ENCODE data around the gene SNAI1. TPM values are rescaled to one million over a fixed set of nuclear protein-coding genes. Genes with fewer than 3 reads are reported as not detected.

The SNAI1 gene
- total RNA-seq, 3 donors from 2014 or later (not counting 1 experiment from before 2014, with no cell fraction given) = 1.5 to 2.4 (median 2.1) TPM

GRCh38 chr20:49966861-49967260 is 15.9 kb upstream of the SNAI1 start:
- Histone ChIP-seq H3K4me3 (ENCODE audit: low read length) (no peak overlapping the region), H3K4me1 (ENCODE audit: control insufficient read depth, insufficient read depth, low read length) (no peaks in the 10 kb centered on the region), H3K27ac (ENCODE audit: low read length) (no peak overlapping the region), H3K36me3 (ENCODE audit: control insufficient read depth, insufficient read depth, low read length) (no peaks in the 10 kb centered on the region), H3K27me3 (ENCODE audit: control insufficient read depth, insufficient read depth, low read length) (no peaks in the 10 kb centered on the region), H3K9me3 (ENCODE audit: control insufficient read depth, insufficient read depth, low read length) (no peaks in the 10 kb centered on the region)
- Mint-ChIP-seq H3K9me3 (no peaks in the 10 kb centered on the region), H3K4me1 (no peaks in the 10 kb centered on the region), H3K27ac (no peak overlapping the region), H3K4me3 (no peak overlapping the region), H3K27me3 (ENCODE audit: low read depth in 2 of 2) (no peaks in the 10 kb centered on the region), H3K36me3 (no peaks in the 10 kb centered on the region)
- no peak for DNase-seq
- WGBS (ENCODE audit: insufficient coverage) = 87% methylated on average over 2 of the region's 2 CpGs
- no peak for TF ChIP-seq CTCF (IDR thresholded peaks at IDR 0.05)
- ATAC-seq = no peak
- intact Hi-C loops (cut with micrococcal nuclease) = no loop called here

GRCh38 chr20:49969234-49969633 is 13.5 kb upstream of the SNAI1 start:
- no peaks in the 10 kb centered on the region for H3K27me3 ChIP-seq (ENCODE audit: control insufficient read depth, insufficient read depth, low read length)
- no peak for DNase-seq
- no peaks in the 10 kb centered on the region for H3K4me1 Mint-ChIP-seq
- H3K9me3 Mint-ChIP-seq = no peaks in the 10 kb centered on the region
- H3K36me3 ChIP-seq (ENCODE audit: control insufficient read depth, insufficient read depth, low read length) = no peaks in the 10 kb centered on the region
- no peak overlapping the region for H3K27ac Mint-ChIP-seq
- no peak for TF ChIP-seq CTCF (IDR thresholded peaks at IDR 0.05)
- H3K27ac ChIP-seq (ENCODE audit: low read length) = no peak overlapping the region
- no peak for ATAC-seq
- no peaks in the 10 kb centered on the region for H3K4me1 ChIP-seq (ENCODE audit: control insufficient read depth, insufficient read depth, low read length)
- 42% methylated on average over 2 of the region's 3 CpGs for WGBS (ENCODE audit: insufficient coverage)
- no peaks in the 10 kb centered on the region for H3K9me3 ChIP-seq (ENCODE audit: control insufficient read depth, insufficient read depth, low read length)
- no peak overlapping the region for H3K4me3 ChIP-seq (ENCODE audit: low read length)
- peaks cover 0 to 4% of the 10 kb centered on the region in 2 donors for H3K27me3 Mint-ChIP-seq (ENCODE audit: low read depth in 2 of 2)
- H3K36me3 Mint-ChIP-seq = no peaks in the 10 kb centered on the region
- no peak overlapping the region for H3K4me3 Mint-ChIP-seq
- intact Hi-C loops (cut with micrococcal nuclease) = no loop called here

GRCh38 chr20:49969946-49970345 is 12.8 kb upstream of the SNAI1 start:
- WGBS (ENCODE audit: insufficient coverage) = 65% methylated on average over 5 of the region's 5 CpGs
- no peak overlapping the region for H3K27ac Mint-ChIP-seq
- H3K4me3 Mint-ChIP-seq = no peak overlapping the region

More at GRCh38 chr20:49969946-49970345, 12.8 kb upstream of the SNAI1 start:
- no peaks in the 10 kb centered on the region for H3K36me3 Mint-ChIP-seq
- H3K27me3 Mint-ChIP-seq (ENCODE audit: low read depth in 2 of 2) = peaks cover 0 to 4% of the 10 kb centered on the region in 2 donors
- no peaks in the 10 kb centered on the region for H3K9me3 Mint-ChIP-seq
- Histone ChIP-seq H3K27me3 (ENCODE audit: control insufficient read depth, insufficient read depth, low read length) (no peaks in the 10 kb centered on the region), H3K4me1 (ENCODE audit: control insufficient read depth, insufficient read depth, low read length) (no peaks in the 10 kb centered on the region), H3K36me3 (ENCODE audit: control insufficient read depth, insufficient read depth, low read length) (no peaks in the 10 kb centered on the region), H3K4me3 (ENCODE audit: low read length) (no peak overlapping the region), H3K9me3 (ENCODE audit: control insufficient read depth, insufficient read depth, low read length) (no peaks in the 10 kb centered on the region), H3K27ac (ENCODE audit: low read length) (no peak overlapping the region)
- intact Hi-C loops (cut with micrococcal nuclease) = no loop called here
- TF ChIP-seq CTCF (IDR thresholded peaks at IDR 0.05) = no peak
- no peaks in the 10 kb centered on the region for H3K4me1 Mint-ChIP-seq
- ATAC-seq (no peak), DNase-seq (no peak)

All from natural killer cell (primary cell).